HG03066 (cell line): Measurements from ENCODE around the gene CFLAR.
"Not testable (repeated sequence)": the region's sequence is repeated elsewhere in the genome, so short reads cannot be mapped to it uniquely, and the experiment has no call there.

Source experiments
- ATAC-seq: cut with Tn5 transposase; IDR thresholded peaks from one replicate; pipeline ENCODE4 v1.9.1; 2021; ENCODE audit warnings: low read depth; ENCODE audit not compliant: unreplicated experiment

CFLAR gene

GRCh38 chr2:201144101-201145051 is 28.4 kb downstream of the CFLAR start:
- no peak for ATAC-seq

DNA sequence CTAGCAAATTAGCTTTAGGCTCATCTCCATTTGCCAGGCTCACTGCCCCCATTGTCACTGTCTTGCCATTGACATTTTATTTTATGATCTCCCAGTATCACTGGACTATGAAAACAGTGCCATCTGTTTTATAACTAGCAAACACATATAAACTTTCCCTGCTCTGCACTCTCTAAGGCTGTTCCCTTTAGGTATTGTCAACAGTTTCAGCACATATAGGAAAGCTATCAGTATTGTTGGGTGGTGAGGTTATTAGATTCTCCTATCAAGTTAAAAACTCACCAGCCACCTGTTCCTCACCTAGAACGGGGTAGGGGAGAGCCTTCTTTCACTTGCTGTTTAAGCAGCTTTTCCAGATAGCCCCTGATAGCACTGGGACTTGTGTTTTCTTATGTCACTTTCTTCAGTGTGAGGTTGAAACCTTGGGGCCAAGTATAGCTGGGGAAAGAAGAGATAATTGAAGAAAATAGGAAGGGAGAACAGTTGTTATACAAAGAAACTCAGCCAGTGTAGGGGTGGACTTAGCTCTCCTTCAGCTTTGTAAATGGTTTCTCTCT is 32.5 kb downstream of the CFLAR start:
- ATAC-seq: no peak

GRCh38 chr2:201149064-201149820 is 33.3 kb downstream of the CFLAR start:
- ATAC-seq: no peak

DNA sequence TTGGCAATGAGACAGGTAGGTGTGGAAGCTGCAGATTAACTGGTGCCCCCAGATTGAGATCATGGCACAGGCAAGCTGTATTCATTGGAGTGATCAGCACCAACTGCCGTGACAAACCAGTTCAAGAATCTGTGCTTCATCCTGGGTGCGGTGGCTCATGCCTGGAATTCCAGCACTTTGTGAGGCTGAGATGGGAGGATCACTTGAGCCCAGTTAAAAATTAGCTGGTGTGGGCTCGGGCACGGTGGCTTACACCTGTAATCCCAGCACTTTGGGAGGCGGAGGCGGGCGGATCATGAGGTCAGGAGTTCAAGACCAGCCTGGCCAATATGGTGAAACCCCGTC is 33.8 kb downstream of the CFLAR start:
- ATAC-seq: not testable (repeated sequence)

- no peak for ATAC-seq
These were observed 34.6 kb downstream of the CFLAR start for GRCh38 chr2:201150454-201151020.

DNA sequence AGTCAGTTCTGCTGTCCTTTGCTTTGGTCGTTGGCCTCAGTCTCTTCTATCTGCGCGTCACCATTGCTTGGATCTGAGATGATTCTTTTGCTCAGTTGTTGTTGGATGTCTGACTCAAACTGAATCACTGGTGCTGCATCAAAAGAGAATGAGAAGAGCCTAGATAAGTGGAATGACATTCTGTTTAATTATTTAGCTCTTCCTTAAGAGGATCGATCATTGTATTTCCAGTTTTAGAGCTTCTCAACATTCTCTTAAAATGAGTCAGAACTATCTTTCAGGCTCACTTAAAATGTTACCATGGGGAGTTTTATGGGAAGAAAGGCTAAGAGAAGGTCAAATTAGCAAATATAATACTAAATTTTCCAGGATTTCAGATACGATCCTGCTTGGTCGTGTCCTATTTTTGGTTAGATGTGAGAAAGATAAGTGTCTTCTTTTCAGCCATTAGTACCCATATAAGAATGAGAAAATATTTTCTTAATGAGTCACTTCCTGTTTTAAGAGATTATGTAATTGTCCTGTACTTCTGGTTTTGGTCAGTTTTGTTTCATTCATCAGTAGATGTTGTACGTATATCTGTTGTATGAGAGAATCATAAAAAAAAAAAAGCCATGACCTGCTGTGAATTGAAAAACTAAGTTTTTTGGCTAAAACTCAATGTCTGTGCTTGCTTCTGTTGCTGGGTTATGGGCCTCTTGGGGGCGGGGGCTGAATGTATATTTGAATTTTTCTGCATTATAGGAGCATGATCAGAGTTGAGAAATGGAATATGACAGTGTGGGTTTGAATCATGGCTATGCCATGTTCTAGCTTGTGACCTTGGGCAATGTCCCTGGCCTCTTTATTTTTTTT is 35.4 kb downstream of the CFLAR start:
- peak; percentile 78 for ATAC-seq

DNA sequence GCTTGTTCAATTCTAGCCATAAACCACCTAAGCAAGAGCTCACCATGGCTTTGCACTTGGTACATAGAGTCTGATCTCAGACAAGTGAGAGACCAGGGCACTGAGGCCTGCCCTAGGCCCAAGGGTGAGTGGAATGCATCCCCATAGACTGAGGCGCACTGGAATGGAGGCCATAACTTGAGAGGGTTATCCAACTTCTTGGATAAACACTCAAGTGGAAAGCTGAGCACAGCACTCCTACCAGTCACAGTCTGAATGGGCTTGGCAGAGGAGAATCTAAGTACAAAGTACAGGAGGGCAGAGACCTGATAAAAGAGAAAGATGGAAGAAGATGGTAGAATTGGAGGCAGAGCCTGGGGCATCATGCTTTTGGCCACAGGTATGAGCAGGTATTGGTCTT is 36.6 kb downstream of the CFLAR start:
- no peak for ATAC-seq

DNA sequence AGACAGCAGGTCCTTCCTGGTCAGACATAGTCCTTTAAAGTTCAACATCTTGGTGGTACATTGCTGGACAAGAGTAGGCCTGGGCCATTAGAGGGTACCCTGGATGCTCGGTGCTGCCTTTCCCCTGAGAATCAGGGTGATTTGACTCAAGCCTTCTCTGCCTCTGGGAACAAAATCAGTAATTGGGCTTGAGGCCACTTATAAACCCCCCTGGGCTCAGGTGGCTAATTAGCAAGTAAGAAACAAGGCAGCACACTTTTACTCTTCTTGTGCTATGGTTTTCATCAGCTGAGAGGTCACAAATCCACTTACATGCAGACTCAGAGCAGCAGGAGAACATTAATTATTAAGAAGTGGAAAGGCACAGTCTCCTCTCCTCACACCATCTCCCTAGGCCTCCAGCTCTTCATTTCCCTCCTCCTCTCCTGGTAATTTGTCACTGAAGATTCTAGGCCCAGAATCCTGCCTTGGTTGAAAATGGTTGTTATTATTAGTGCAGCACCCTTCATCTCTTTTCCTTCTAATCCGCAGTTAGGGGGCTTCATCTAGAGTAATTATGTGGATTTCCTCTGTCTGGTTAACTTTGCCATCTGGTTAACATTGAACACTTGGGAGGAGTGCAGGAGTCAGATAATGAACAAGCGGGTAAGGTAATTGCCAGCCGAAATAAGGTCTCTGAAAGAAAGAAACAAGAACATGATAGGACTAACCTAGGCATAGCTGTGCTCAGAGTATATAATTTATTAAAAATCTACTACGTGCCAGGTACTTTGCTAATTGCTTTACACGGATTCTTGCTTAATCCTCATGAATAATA is 37.2 kb downstream of the CFLAR start:
- ATAC-seq: no peak

DNA sequence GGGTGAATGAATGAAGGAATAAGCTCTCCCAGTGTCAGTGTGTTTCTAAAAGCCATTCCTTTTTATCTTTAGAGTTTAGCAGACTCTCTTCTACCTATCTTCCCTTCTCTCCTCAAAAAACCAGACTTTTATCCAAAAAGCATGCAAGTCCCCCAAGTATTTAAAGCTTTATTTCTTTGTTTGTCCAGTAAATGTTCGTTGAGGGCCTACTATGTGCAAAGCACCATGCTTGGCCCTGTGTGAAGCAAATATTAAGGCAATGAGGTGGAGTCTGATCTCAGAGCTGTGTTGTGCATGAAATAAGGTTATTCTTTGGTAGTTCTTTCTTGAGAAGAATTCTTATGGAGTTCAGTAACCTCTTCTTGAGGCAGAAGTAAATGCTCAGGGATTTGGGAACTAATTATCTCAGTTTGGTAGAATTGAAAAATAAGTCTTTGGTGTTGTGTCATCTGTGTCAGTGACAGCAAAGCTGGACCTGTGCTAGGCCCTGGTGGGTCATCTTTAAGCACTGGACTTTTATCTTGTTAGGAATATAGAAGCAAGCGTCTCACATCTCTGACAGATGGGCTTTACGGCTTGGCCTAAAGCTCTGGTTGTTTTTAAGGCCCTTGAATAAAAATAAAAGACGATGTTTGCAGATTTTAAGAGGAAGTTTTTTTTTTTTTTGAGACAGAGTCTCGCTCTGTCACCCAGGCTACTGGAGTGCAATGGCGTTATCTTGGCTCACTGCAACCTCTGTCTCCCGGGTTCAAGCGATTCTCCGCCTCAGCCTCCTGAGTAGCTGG is 38.8 kb downstream of the CFLAR start:
- ATAC-seq: no peak

DNA sequence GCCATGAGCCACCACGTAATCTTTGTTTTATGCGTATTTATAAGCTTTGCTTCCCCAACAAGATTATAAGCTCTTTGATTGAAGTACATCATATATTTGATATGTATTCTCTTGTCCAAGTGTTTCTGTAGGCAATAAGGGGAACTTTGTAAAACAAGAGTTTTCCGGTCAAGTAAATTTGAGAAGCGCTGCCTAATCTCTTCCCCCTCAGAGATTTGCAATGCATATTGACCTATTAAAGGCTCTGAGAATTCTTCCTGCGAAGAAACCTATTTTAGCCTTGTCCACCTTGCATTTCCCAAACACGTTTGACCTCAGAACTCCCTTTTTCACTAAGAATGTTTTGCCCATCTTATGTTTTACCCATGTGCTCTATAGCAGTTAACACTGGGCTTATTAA is 40.1 kb downstream of the CFLAR start:
- ATAC-seq: no peak

DNA sequence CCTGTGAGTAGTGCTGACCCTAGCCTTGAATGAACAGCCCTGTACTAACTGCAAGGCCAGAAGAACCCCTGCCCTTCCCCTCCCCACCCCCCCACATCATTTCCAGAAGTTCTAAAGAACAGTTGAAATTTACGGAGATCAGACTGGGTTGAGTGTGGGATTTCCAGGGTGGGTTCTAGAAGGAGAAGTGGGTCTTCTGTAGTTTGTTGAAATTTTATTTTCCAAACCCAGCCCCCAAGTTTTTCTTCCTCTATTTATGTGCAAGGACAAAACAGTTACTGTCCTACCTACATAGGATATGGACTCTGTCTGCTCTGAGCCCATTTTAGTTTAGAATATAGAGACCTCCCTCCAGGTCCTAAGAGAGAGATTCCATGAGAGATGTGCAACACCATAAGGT is 40.7 kb downstream of the CFLAR start:
- no peak for ATAC-seq

DNA sequence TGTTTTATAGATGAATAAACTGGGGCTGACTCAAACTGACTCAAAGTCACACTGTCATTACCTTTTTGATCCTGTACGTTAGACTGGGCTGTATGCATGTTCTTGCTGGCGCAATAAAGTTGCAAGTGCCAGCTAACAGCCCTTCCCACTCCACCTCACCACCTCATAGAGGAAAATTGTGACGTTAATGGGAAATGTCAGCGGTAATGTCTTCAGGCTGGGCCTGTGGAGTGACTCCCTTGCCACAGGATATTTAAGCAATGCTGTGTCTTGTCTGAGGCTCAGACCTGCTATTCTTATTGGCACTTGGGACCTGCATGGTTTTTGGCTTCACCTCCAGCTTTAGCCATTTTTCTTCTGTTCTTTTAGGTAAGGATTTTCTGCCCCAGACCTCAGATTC is 41.7 kb downstream of the CFLAR start:
- ATAC-seq: no peak

DNA sequence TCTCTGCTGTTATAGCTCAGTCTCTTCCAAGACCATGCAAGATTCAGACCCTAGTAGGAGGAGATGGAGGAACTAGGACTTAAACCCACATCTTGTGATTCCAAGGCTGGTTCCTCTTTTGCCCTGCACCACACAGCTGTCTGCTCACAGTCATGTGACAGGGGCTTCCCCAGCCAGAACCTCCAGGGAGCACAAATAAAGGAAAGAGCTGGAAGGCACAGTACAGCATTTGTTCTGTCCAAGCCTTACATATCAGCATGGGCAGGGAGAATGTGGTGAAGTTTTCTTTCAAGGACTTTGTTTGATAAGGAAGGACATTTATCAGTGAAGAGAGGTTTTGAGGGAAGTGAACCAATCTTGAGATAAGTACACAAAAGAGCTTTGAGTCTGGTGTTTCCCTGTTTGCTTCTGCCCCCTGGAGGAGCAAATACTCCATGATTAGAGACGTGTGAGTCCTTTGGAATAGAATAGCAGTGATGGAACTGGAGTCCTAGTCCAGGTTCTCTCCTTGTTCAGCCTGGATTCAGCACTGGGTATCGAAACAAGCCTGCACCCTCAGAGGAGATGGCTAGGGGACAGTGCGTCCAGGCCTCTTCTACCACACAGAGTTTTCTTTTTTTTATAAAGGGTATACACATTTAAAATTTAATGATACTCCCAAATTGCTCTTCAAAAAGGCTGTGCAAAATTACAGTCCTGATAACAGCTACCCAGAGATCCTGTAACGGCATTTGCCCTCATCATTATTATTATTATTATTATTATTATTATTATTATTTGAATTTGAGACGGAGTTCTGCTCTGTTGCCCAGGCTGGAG is 42.4 kb downstream of the CFLAR start:
- ATAC-seq: peak; percentile 98

- ATAC-seq: no peak
These were observed 48.2 kb downstream of the CFLAR start for GRCh38 chr2:201164166-201164565.

DNA sequence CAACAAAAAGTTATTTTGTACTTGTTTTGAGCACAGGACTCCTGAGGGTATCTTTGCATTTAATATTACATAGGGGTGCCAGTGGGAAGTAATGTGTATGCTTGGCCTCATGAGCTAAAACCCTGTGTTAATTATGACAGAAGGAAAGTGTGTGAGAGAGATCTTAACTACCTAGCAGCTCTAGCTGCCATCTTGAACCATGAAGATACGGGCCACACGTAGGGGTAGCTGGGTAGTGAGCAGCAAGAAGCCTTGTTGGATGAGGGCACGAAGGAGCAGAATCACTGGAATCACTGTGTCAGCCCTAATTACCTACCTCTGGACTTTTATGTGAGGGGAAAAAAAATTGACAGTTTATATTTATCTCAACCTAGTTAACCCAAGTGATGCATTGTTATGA is 51.6 kb downstream of the CFLAR start:
- ATAC-seq: no peak

DNA sequence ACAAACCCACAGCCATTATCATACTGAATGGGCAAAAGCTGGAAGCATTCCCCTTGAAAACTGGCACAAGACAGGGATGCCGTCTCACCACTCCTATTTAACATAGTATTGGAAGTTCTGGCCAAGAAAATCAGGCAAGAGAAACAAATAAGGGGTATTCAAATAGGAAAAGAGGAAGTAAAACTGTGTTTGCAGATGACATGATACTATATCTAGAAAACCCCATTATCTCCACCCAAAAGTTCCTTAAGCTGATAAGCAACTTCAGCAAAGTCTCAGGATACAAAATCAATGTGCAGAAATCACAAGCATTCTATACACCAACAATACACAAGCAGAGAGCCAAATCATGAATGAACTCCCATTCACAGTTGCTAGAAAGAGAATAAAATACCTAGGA is 52.5 kb downstream of the CFLAR start:
- ATAC-seq: not testable (repeated sequence)

- ATAC-seq: no peak
These were observed 55.4 kb downstream of the CFLAR start for GRCh38 chr2:201171259-201171814.

- ATAC-seq: no peak
These were observed 56.3 kb downstream of the CFLAR start for GRCh38 chr2:201172279-201172678.
